Erythroblast (primary cell): ENCODE data around the gene LINC00632.
"Not testable (repeated sequence)": the region's sequence is repeated elsewhere in the genome, so short reads cannot be mapped to it uniquely, and the experiment has no call there.

Experiments used
- DNase-seq, 2 experiments: peaks; one replicate each; lab custom pipeline; 2025; lab: John Stamatoyannopoulos, UW
- GATA1 ChIP-seq: IDR thresholded peaks from 2 replicates; pipeline ENCODE4 v1.6.1; 2011; ENCODE audit warnings: low read depth, mild to moderate bottlenecking, control low read depth, low read length, moderate library complexity
- POLR2A ChIP-seq: IDR thresholded peaks from 2 replicates; pipeline ENCODE4 v1.6.1; 2011; ENCODE audit warnings: mild to moderate bottlenecking, low read length

The LINC00632 gene

GRCh38 chrX:140709421-140709846, at the start of gene LINC00632:
TSS of gene LINC00632 (plus strand) at chrX:140709759.
- no peak for DNase-seq
- TF ChIP-seq POLR2A, result no peak
- TF ChIP-seq GATA1, result no peak

- DNase-seq, result no peak
These were observed 47.9 kb upstream of the LINC00632 start for GRCh38 chrX:140661643-140662042.

DNA sequence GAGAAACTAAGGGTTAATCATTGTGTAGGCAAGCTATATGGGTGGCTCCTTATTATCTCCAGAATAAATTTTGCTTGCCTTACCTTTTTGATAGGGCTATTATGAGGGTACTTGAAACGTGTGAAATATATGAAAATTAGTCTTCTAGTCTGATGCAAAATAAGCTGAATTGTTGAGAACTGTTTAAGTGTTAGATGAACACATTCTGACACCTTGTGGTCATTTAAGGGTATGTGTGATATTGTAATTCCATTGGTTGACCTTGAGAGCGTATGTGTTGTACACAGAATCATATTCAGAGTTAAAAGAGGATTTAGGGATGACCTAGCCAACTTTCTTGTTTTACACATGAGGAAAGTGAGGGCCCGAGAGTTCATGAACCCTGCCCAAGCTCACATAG, 44.6 kb upstream of the LINC00632 start:
- DNase-seq, result peak in 1 of 2 experiments; percentile 0

More at GRCh38 chrX:140661643-140662042, 47.9 kb upstream of the LINC00632 start:
- TF ChIP-seq POLR2A (no peak), GATA1 (no peak)

DNA sequence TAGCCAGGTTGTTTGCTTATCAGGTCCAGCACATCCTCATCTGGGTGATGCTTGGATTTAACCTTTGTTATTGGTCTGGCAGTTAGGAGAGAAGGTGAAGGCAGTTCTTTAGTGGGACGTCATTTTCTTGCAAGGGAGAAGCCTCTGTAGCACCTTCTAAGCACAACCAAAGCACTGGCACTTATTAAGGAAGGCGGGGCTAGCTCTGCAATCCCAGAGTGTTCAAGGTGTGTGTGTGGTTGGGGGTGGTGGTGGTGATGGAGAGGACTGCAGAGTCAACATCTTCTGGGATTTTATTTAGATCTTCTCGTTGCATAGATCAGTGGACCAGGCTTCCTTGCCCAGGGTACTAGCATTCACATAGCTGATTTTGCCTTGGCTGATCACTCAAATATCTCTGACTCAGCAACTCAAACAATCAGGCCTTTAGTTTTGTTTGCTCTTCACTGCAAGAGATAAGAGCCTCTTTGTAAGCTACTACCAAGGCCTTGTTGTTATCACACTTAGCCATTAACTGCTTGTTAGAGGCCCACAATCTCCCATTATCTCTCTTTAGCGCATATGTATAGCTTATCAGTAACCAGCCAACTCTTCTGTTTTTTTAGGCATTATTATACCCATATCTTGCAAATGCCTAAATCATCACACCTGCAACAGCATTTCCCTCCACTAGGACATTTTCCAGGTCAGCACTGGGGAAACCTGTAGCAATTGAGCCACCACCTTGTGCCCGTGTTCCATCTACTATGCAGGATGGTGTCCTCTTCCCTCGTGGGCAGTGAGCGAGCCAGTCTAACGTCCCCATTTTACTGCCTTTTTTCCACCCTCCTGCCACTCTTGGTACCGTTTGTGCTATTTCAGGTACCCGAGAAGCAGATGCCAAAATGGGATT, 36.5 kb upstream of the LINC00632 start:
- DNase-seq, result no peak
- TF ChIP-seq POLR2A (no peak), GATA1 (no peak)

More for the DNA sequence above, 44.6 kb upstream of the LINC00632 start:
- TF ChIP-seq GATA1, result no peak
- TF ChIP-seq POLR2A, result no peak

GRCh38 chrX:140687706-140688105, 21.9 kb upstream of the LINC00632 start:
- DNase-seq, result no peak
- TF ChIP-seq GATA1 (no peak), POLR2A (no peak)

GRCh38 chrX:140691596-140691995, 18.0 kb upstream of the LINC00632 start:
- DNase-seq, result not testable (repeated sequence)

GRCh38 chrX:140697618-140698017, 11.9 kb upstream of the LINC00632 start:
- DNase-seq, result no peak
- TF ChIP-seq GATA1 (no peak), POLR2A (no peak)

DNA sequence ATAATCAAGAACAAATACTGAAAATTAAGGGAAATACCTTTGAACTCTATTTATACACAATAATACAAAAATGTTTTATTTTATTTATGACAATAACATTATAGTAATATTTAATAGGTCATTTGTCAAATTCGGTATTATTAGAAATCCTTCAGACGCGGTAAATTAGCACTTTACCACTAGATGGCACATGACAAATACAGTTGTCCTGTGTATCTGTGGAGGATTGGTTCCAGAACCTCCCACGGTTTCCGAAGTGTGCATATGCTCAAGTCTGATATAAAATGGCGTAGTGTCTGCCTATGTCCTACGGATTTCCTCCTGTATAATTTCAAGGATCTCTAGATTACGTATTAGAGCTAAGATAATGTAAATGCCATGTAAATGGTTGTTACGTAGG, 8.1 kb upstream of the LINC00632 start:
- TF ChIP-seq POLR2A (no peak), GATA1 (no peak)
- DNase-seq, result peak in 1 of 2 experiments; percentile 0

DNA sequence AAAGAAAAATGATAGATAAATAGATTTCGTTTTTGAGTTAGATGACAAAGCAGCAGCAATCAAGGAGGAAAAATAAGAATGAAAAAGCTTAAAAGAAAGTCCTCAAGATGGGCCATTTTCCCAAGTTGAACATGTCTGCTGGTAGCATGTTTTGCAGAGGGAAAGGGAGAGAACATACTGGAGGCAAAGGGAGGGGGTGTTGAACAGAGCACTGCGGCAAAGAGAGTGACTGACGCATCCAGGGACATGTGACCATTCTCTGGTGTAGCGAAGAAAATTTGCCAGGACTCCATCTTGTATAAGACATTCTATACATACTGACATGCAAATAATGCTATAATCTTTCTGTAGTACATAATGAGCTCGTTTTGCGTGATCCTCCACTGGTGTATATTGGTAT, 1.2 kb downstream of the LINC00632 start:
- no peak for DNase-seq
- TF ChIP-seq GATA1, result no peak

- no peak for TF ChIP-seq POLR2A
- TF ChIP-seq GATA1, result no peak
- DNase-seq, result no peak
These were observed 2.3 kb downstream of the LINC00632 start for GRCh38 chrX:140711894-140712293.

GRCh38 chrX:140712413-140713173, 3.0 kb downstream of the LINC00632 start:
- DNase-seq, result no peak
- TF ChIP-seq GATA1 (no peak), POLR2A (no peak)

- no peak for DNase-seq
- TF ChIP-seq POLR2A, result no peak
- TF ChIP-seq GATA1, result no peak
These were observed 3.6 kb downstream of the LINC00632 start for GRCh38 chrX:140713174-140713539.

DNA sequence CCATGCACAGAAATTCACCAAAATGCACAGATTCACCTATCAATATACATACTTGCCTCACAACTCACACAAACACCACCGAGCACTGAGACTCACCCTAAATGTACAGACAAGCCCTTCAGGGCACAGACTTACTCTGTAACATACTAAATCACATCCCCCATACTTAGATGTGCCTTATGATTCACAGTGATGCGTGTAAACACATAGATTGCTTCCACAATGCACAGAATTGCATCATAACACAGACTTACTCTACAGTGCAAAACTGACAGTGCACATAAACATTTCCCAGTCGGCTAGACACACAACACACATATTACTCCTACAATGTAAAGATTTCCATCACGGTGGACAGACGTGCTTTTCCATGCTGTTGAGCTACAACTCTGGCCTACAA, 6.2 kb downstream of the LINC00632 start:
- TF ChIP-seq POLR2A, result no peak
- TF ChIP-seq GATA1, result no peak
- no peak for DNase-seq

- DNase-seq, result no peak
These were observed 13.7 kb downstream of the LINC00632 start for GRCh38 chrX:140723121-140723715.

More at GRCh38 chrX:140723121-140723715, 13.7 kb downstream of the LINC00632 start:
- TF ChIP-seq GATA1 (no peak), POLR2A (no peak)
